CD4-positive, alpha-beta memory T cell (primary cell): ENCODE measurements around the gene YTHDF1. TPM values are rescaled to one million over a fixed set of nuclear protein-coding genes. Genes with fewer than 3 reads are reported as not detected.
"Not testable (repeated sequence)": the region's sequence is repeated elsewhere in the genome, so short reads cannot be mapped to it uniquely, and the experiment has no call there.

Experiments used
- CTCF ChIA-PET: fragments of 350-600 bp; sonication (Branson Sonifier 250); formaldehyde crosslinking; loops from one replicate; lab custom pipeline; 2021; ENCODE audit warnings: inconsistent platforms; ENCODE audit not compliant: partially characterized antibody; lab: Charles Lee
- POLR2A ChIA-PET: fragments of 350-600 bp; sonication (Branson Sonifier 250); formaldehyde crosslinking; loops from one replicate; lab custom pipeline; 2021; ENCODE audit not compliant: partially characterized antibody; lab: Charles Lee
- DNase-seq, 5 donors: peaks; one replicate each; pipeline versions ENCODE4 v3.0.0 to v3.0.0-alpha.2; 2020 to 2022; ENCODE audit warnings: mixed read lengths in 1 of 5
- H3K27ac ChIP-seq: one replicate; pipeline ENCODE4 v1.7.0; 2013; ENCODE audit warnings: low read depth, low read length
- H3K27me3 ChIP-seq: 2 replicates; pipeline ENCODE4 v1.7.0; 2013; ENCODE audit warnings: mild to moderate bottlenecking, low read length, moderate library complexity; ENCODE audit not compliant: insufficient read depth
- H3K36me3 ChIP-seq: 2 replicates; pipeline ENCODE4 v1.7.0; 2013; ENCODE audit warnings: mild to moderate bottlenecking, low read length, moderate library complexity; ENCODE audit not compliant: insufficient read depth
- H3K4me1 ChIP-seq: 2 replicates; pipeline ENCODE4 v1.7.0; 2013; ENCODE audit warnings: mild to moderate bottlenecking, low read length, moderate library complexity; ENCODE audit not compliant: insufficient read depth
- H3K4me3 ChIP-seq, 2 donors: one replicate each; pipeline ENCODE4 v1.7.0; 2013; ENCODE audit warnings: low read length in 2 of 2, mild to moderate bottlenecking in 1 of 2
- H3K9me3 ChIP-seq, 2 donors: one replicate each; pipeline ENCODE4 v1.7.0; 2013; ENCODE audit warnings: low read length in 2 of 2, control low read depth in 1 of 2; ENCODE audit not compliant: control insufficient read depth in 1 of 2
- H3K27ac Mint-ChIP-seq, 7 donors: one replicate each; pipeline ENCODE4 v1.8.0; 2020 to 2021; ENCODE audit warnings: mixed read lengths in 7 of 7, mild to moderate bottlenecking in 6 of 7, inconsistent platforms in 3 of 7, moderate library complexity in 3 of 7
- H3K27me3 Mint-ChIP-seq, 2 donors: one replicate each; pipeline ENCODE4 v1.8.0; 2020 to 2021; ENCODE audit warnings: mixed read lengths in 2 of 2
- H3K36me3 Mint-ChIP-seq, 2 donors: one replicate each; pipeline ENCODE4 v1.8.0; 2020 to 2021; ENCODE audit warnings: mixed read lengths in 2 of 2, inconsistent platforms in 1 of 2, mild to moderate bottlenecking in 1 of 2
- H3K4me1 Mint-ChIP-seq, 4 donors: one replicate each; pipeline ENCODE4 v1.8.0; 2020 to 2021; ENCODE audit warnings: mixed read lengths in 4 of 4, mild to moderate bottlenecking in 1 of 4
- H3K4me3 Mint-ChIP-seq, 8 donors: one replicate each; pipeline ENCODE4 v1.8.0; 2020 to 2021; ENCODE audit warnings: mixed read lengths in 8 of 8, mild to moderate bottlenecking in 7 of 8, moderate library complexity in 6 of 8, inconsistent platforms in 3 of 8
- H3K9me3 Mint-ChIP-seq, 8 donors: one replicate each; pipeline ENCODE4 v1.8.0; 2020 to 2021; ENCODE audit warnings: mixed read lengths in 8 of 8, mild to moderate bottlenecking in 5 of 8, inconsistent platforms in 3 of 8, moderate library complexity in 1 of 8
- intact Hi-C: fragments of 100-400 bp; cut with micrococcal nuclease; formaldehyde crosslinking; loops from one replicate; pipeline ENCODE4 v1.15.1; 2023
- polyA plus RNA-seq, 2 donors: library from polyadenylated mRNA; unstranded; fragments of 300-500 nt; fragmentation: Illumina TruSeq; gene quantifications; one replicate each; pipeline ENCODE4 v1.2.3, GENCODE V29; 2021
- total RNA-seq, 2 experiments: library from RNA; stranded (reverse); gene quantifications; one replicate each; pipeline ENCODE4 v1.2.3, GENCODE V29; 2021

YTHDF1 gene
- total and polyA plus RNA-seq, 4 experiments from 2014 or later, result 21.1 to 48.1 (median 45.4) TPM

GRCh38 chr20:63163171-63163570 is 52.8 kb downstream of the YTHDF1 start:
- no peaks in the 10 kb centered on the region for H3K27me3 ChIP-seq
- CTCF ChIA-PET, result no interaction called here
- peaks cover 5 to 11% of the 10 kb centered on the region in 2 donors for H3K27me3 Mint-ChIP-seq

GRCh38 chr20:63162206-63162795 is 53.6 kb downstream of the YTHDF1 start:
- Mint-ChIP-seq H3K36me3 (no peaks in the 10 kb centered on the region), H3K27me3 (peaks cover 5 to 11% of the 10 kb centered on the region in 2 donors), H3K27ac (no peak overlapping the region), H3K4me3 (no peak overlapping the region), H3K9me3 (no peaks in the 10 kb centered on the region), H3K4me1 (no peaks in the 10 kb centered on the region)
- H3K27ac ChIP-seq, result no peak overlapping the region
- H3K27me3 ChIP-seq, result no peaks in the 10 kb centered on the region
- no peaks in the 10 kb centered on the region for H3K36me3 ChIP-seq
- H3K9me3 ChIP-seq, result no peaks in the 10 kb centered on the region
- ChIA-PET POLR2A (no interaction called here), CTCF (no interaction called here)
- DNase-seq, result no peak
- intact Hi-C loops, result no loop called here
- H3K4me1 ChIP-seq, result no peaks in the 10 kb centered on the region
- H3K4me3 ChIP-seq, result no peak overlapping the region

More at GRCh38 chr20:63163171-63163570, 52.8 kb downstream of the YTHDF1 start:
- intact Hi-C loops, result no loop called here
- Mint-ChIP-seq H3K4me3 (no peak overlapping the region), H3K27ac (no peak overlapping the region), H3K36me3 (no peaks in the 10 kb centered on the region), H3K4me1 (no peaks in the 10 kb centered on the region), H3K9me3 (no peaks in the 10 kb centered on the region)
- POLR2A ChIA-PET, result no interaction called here
- peak in 1 of 5 donors; percentile 25 for DNase-seq
- H3K36me3 ChIP-seq, result no peaks in the 10 kb centered on the region
- H3K9me3 ChIP-seq, result no peaks in the 10 kb centered on the region
- H3K27ac ChIP-seq, result no peak overlapping the region
- no peaks in the 10 kb centered on the region for H3K4me1 ChIP-seq
- no peak overlapping the region for H3K4me3 ChIP-seq

- H3K36me3 Mint-ChIP-seq, result no peaks in the 10 kb centered on the region
- no peaks in the 10 kb centered on the region for H3K9me3 Mint-ChIP-seq
- no peaks in the 10 kb centered on the region for H3K4me1 Mint-ChIP-seq
- peaks cover 5 to 10% of the 10 kb centered on the region in 2 donors for H3K27me3 Mint-ChIP-seq
- Histone ChIP-seq H3K4me3 (no peak overlapping the region), H3K9me3 (no peaks in the 10 kb centered on the region), H3K27ac (no peak overlapping the region), H3K4me1 (no peaks in the 10 kb centered on the region), H3K36me3 (no peaks in the 10 kb centered on the region), H3K27me3 (no peaks in the 10 kb centered on the region)
- H3K27ac Mint-ChIP-seq, result no peak overlapping the region
- H3K4me3 Mint-ChIP-seq, result no peak overlapping the region
- intact Hi-C loops, result no loop called here
- ChIA-PET POLR2A (no interaction called here), CTCF (no interaction called here)
- peak in 1 of 5 donors; percentile 14 for DNase-seq
These were observed 54.7 kb downstream of the YTHDF1 start for GRCh38 chr20:63161176-63161651.

GRCh38 chr20:63160641-63161175 is 55.2 kb downstream of the YTHDF1 start:
- H3K27me3 ChIP-seq, result no peaks in the 10 kb centered on the region
- ChIA-PET CTCF (no interaction called here), POLR2A (no interaction called here)
- H3K4me1 ChIP-seq, result no peaks in the 10 kb centered on the region
- intact Hi-C loops, result no loop called here
- no peaks in the 10 kb centered on the region for H3K36me3 ChIP-seq
- no peak overlapping the region for H3K4me3 ChIP-seq
- no peaks in the 10 kb centered on the region for H3K9me3 Mint-ChIP-seq
- DNase-seq, result no peak
- H3K27ac ChIP-seq, result no peak overlapping the region
- no peaks in the 10 kb centered on the region for H3K36me3 Mint-ChIP-seq
- no peaks in the 10 kb centered on the region for H3K9me3 ChIP-seq
- H3K27me3 Mint-ChIP-seq, result peaks cover 9 to 13% of the 10 kb centered on the region in 2 donors
- H3K4me3 Mint-ChIP-seq, result no peak overlapping the region
- no peak overlapping the region for H3K27ac Mint-ChIP-seq
- H3K4me1 Mint-ChIP-seq, result no peaks in the 10 kb centered on the region

GRCh38 chr20:63159826-63160640 is 55.9 kb downstream of the YTHDF1 start:
- H3K36me3 Mint-ChIP-seq, result no peaks in the 10 kb centered on the region
- no peak overlapping the region for H3K4me3 ChIP-seq
- H3K36me3 ChIP-seq, result no peaks in the 10 kb centered on the region
- H3K27me3 Mint-ChIP-seq, result peaks cover 9 to 13% of the 10 kb centered on the region in 2 donors
- no peak overlapping the region for H3K27ac ChIP-seq
- H3K4me3 Mint-ChIP-seq, result no peak overlapping the region
- POLR2A ChIA-PET, result no interaction called here
- H3K4me1 ChIP-seq, result no peaks in the 10 kb centered on the region
- H3K27ac Mint-ChIP-seq, result no peak overlapping the region
- H3K4me1 Mint-ChIP-seq, result no peaks in the 10 kb centered on the region
- peak in 1 of 5 donors; percentile 21 for DNase-seq
- no peaks in the 10 kb centered on the region for H3K9me3 Mint-ChIP-seq
- no peaks in the 10 kb centered on the region for H3K27me3 ChIP-seq
- intact Hi-C loops, result no loop called here
- no peaks in the 10 kb centered on the region for H3K9me3 ChIP-seq
- CTCF ChIA-PET, result no interaction called here

GRCh38 chr20:63159251-63159650 is 56.7 kb downstream of the YTHDF1 start:
- H3K27ac Mint-ChIP-seq, H3K36me3 ChIP-seq, H3K4me3 Mint-ChIP-seq, POLR2A ChIA-PET, H3K4me1 ChIP-seq, H3K9me3 Mint-ChIP-seq, intact Hi-C loops, H3K36me3 Mint-ChIP-seq, H3K4me3 ChIP-seq, H3K27ac ChIP-seq, H3K4me1 Mint-ChIP-seq, H3K27me3 ChIP-seq, H3K9me3 ChIP-seq, CTCF ChIA-PET: not testable (repeated sequence)
- H3K27me3 Mint-ChIP-seq, result peaks cover 9 to 13% of the 10 kb centered on the region in 2 donors
- DNase-seq, result peak in 1 of 5 donors; percentile 8

GRCh38 chr20:63158845-63159244 is 57.1 kb downstream of the YTHDF1 start:
- H3K4me1 ChIP-seq, result no peaks in the 10 kb centered on the region
- peaks cover 1% of the 10 kb centered on the region for H3K27me3 ChIP-seq
- Mint-ChIP-seq H3K4me3 (no peak overlapping the region), H3K4me1 (no peaks in the 10 kb centered on the region), H3K36me3 (no peaks in the 10 kb centered on the region), H3K27ac (no peak overlapping the region), H3K27me3 (peaks cover 14 to 17% of the 10 kb centered on the region in 2 donors), H3K9me3 (no peaks in the 10 kb centered on the region)
- no peak overlapping the region for H3K4me3 ChIP-seq
- no peak overlapping the region for H3K27ac ChIP-seq
- H3K36me3 ChIP-seq, result no peaks in the 10 kb centered on the region
- POLR2A ChIA-PET, result no interaction called here
- intact Hi-C loops, result no loop called here
- DNase-seq, result no peak
- CTCF ChIA-PET, result no interaction called here
- no peaks in the 10 kb centered on the region for H3K9me3 ChIP-seq
